Measurements from ENCODE around the gene CACNA1D.

Gene CACNA1D

GRCh38 chr3:53495520-53496391 lies 1.3 kb downstream of the CACNA1D start:
- no peak for DNase-seq

GRCh38 chr3:53496392-53496670 lies 1.9 kb downstream of the CACNA1D start:
- DNase-seq, result no peak

- DNase-seq, result no peak
Measured at GRCh38 chr3:53496984-53497383, 2.6 kb downstream of the CACNA1D start.

GRCh38 chr3:53498806-53499641 lies 4.6 kb downstream of the CACNA1D start:
- DNase-seq, result no peak

- DNase-seq, result no peak
Measured at GRCh38 chr3:53500165-53500777, 5.9 kb downstream of the CACNA1D start.

- DNase-seq, result no peak
Measured at GRCh38 chr3:53501178-53501577, 6.8 kb downstream of the CACNA1D start.

- no peak for DNase-seq
Measured at GRCh38 chr3:53502737-53503136, 8.3 kb downstream of the CACNA1D start.

GRCh38 chr3:53503195-53503594 lies 8.8 kb downstream of the CACNA1D start:
- DNase-seq, result no peak

GRCh38 chr3:53506110-53506762 lies 11.8 kb downstream of the CACNA1D start:
- DNase-seq, result no peak

GRCh38 chr3:53506763-53507145 lies 12.3 kb downstream of the CACNA1D start:
- no peak for DNase-seq

GRCh38 chr3:53509494-53509893 lies 15.1 kb downstream of the CACNA1D start:
- DNase-seq, result no peak

- DNase-seq, result no peak
Measured at GRCh38 chr3:53510508-53510907, 16.1 kb downstream of the CACNA1D start.

- DNase-seq, result no peak
Measured at GRCh38 chr3:53511246-53511645, 16.8 kb downstream of the CACNA1D start.

GRCh38 chr3:53513556-53514190 lies 19.3 kb downstream of the CACNA1D start:
- no peak for DNase-seq

- DNase-seq, result no peak
Measured at GRCh38 chr3:53516339-53516738, 21.9 kb downstream of the CACNA1D start.

GRCh38 chr3:53518495-53518981 lies 24.1 kb downstream of the CACNA1D start:
- DNase-seq, result no peak

- no peak for DNase-seq
Measured at GRCh38 chr3:53519065-53519709, 24.8 kb downstream of the CACNA1D start.

- no peak for DNase-seq
Measured at GRCh38 chr3:53523346-53523745, 28.9 kb downstream of the CACNA1D start.

GRCh38 chr3:53524566-53524965 lies 30.2 kb downstream of the CACNA1D start:
- no peak for DNase-seq

GRCh38 chr3:53525765-53526703 lies 31.6 kb downstream of the CACNA1D start:
- DNase-seq, result no peak

- DNase-seq, result no peak
Measured at GRCh38 chr3:53526704-53527055, 32.3 kb downstream of the CACNA1D start.

Measured in stimulated activated naive CD4-positive, alpha-beta T cell (primary cell).